HG03060 (cell line): Measurements from ENCODE around the gene LHB.

Experiments
- ATAC-seq: cut with Tn5 transposase; IDR thresholded peaks from one replicate; pipeline ENCODE4 v1.9.1; 2021; ENCODE audit warnings: low read depth, moderate number of reproducible peaks; ENCODE audit not compliant: unreplicated experiment

LHB gene

GRCh38 chr19:49014123-49014869 is 2.6 kb downstream of the LHB start:
- ATAC-seq, result no peak

- ATAC-seq, result no peak
Measured at GRCh38 chr19:49011194-49011593, 5.7 kb downstream of the LHB start.

GRCh38 chr19:49010453-49010852 is 6.4 kb downstream of the LHB start:
- no peak for ATAC-seq

- ATAC-seq, result no peak
Measured at GRCh38 chr19:49009828-49010227, 7.1 kb downstream of the LHB start.

- ATAC-seq, result no peak
Measured at GRCh38 chr19:49006905-49007304, 10.0 kb downstream of the LHB start.

- ATAC-seq, result no peak
Measured at GRCh38 chr19:49004964-49005614, 11.8 kb downstream of the LHB start.

GRCh38 chr19:49004133-49004532 is 12.8 kb downstream of the LHB start:
- no peak for ATAC-seq

GRCh38 chr19:48999481-49000325 is 17.2 kb downstream of the LHB start:
- no peak for ATAC-seq

GRCh38 chr19:48997972-48998371 is 18.9 kb downstream of the LHB start:
- no peak for ATAC-seq

GRCh38 chr19:48994035-48994386 is 22.9 kb downstream of the LHB start:
- ATAC-seq, result no peak

- ATAC-seq, result peak; percentile 69
Measured at GRCh38 chr19:48993175-48994034, 23.5 kb downstream of the LHB start, which contains the start of the genes GYS1 and RUVBL2. Gene GYS1, minus strand, starts transcription at chr19:48993309. Its CDS starts 197 bp downstream, at chr19:48993112. Gene RUVBL2, plus strand, starts transcription at chr19:48993887. Its CDS starts 25 bp downstream, at chr19:48993912.

GRCh38 chr19:48992581-48993174 is 24.2 kb downstream of the LHB start:
- no peak for ATAC-seq

- ATAC-seq, result no peak
Measured at GRCh38 chr19:48991873-48992580, 24.9 kb downstream of the LHB start.

- no peak for ATAC-seq
Measured at GRCh38 chr19:48991011-48991609, 25.8 kb downstream of the LHB start.

- ATAC-seq, result no peak
Measured at GRCh38 chr19:48990400-48990799, 26.5 kb downstream of the LHB start.

GRCh38 chr19:48989701-48990291 is 27.1 kb downstream of the LHB start:
- no peak for ATAC-seq

- no peak for ATAC-seq
Measured at GRCh38 chr19:48988860-48989259, 28.0 kb downstream of the LHB start.

GRCh38 chr19:48988286-48988685 is 28.6 kb downstream of the LHB start:
- no peak for ATAC-seq
